K562 (cell line): Measurements from ENCODE around the gene PRUNE1. TPM values are rescaled to one million over a fixed set of nuclear protein-coding genes. Genes with fewer than 3 reads are reported as not detected.
A peak's percentile ranks its signal among the peaks of the same experiment; 100 is the strongest.

Source experiments
- ATAC-seq: fragments of 200-7000 bp; cut with Tn5 transposase; 3 replicates; pipeline ENCODE4 v1.9.1; 2020; ENCODE audit warnings: moderate library complexity
- BruUV-seq: library from RNA; stranded (reverse); fragments of 400-500 nt; replicated peaks from 2 replicates; lab custom pipeline; 2021; lab: Mats Ljungman, UMichigan
- CTCF ChIA-PET: fragments of 300-600 bp; formaldehyde crosslinking; extraction: SDS; loops from one replicate; lab custom pipeline; 2021; ENCODE audit warnings: low intra/inter-chr PET ratio; lab: Yijun Ruan, JAX
- POLR2A ChIA-PET: fragments of 300-600, 350-650 bp; sonication (Branson Sonifier 250); formaldehyde crosslinking; extraction: SDS; loops from one replicate; lab custom pipeline; 2021; ENCODE audit warnings: antibody characterized with exemption, inconsistent platforms; lab: Yijun Ruan, JAX
- DNase-seq, 4 experiments: peaks; one replicate each; pipeline versions ENCODE4 v3.0.0 to v3.0.0-alpha.2; 2011 to 2018; ENCODE audit warnings: low spot score in 3 of 4, mixed read lengths in 3 of 4; ENCODE audit errors: extremely low read depth in 1 of 4
- FAIRE-seq: peaks from 2 replicates; lab custom pipeline; 2011; peaks lifted over from hg19 to GRCh38; lab: Jason Lieb, UNC
- H2AFZ ChIP-seq: 2 replicates; pipeline ENCODE4 v1.6.0; 2011; ENCODE audit warnings: low read depth, low read length, control low read depth, inconsistent platforms
- H3K27ac ChIP-seq: fragments of 200-600 bp; 3 replicates; pipeline ENCODE4 v1.8.0; 2011; ENCODE audit warnings: low read depth, mild to moderate bottlenecking, control low read depth, inconsistent platforms, low read length, moderate library complexity, mixed read lengths; ENCODE audit errors: extremely low read depth
- H3K27me3 ChIP-seq, 2 experiments: fragments of 300-600 bp in 1 of 2; 2 replicates in 1 of 2; 3 replicates in 1 of 2; pipeline versions ENCODE4 v1.6.0 to v1.8.0; 2011; ENCODE audit warnings: inconsistent platforms in 2 of 2, low read length in 2 of 2, mild to moderate bottlenecking in 1 of 2, mixed read lengths in 1 of 2, moderate library complexity in 1 of 2; ENCODE audit not compliant: control insufficient read depth in 2 of 2, insufficient read depth in 2 of 2
- H3K36me3 ChIP-seq: fragments of 300-600 bp; 3 replicates; pipeline ENCODE4 v1.8.0; 2011; ENCODE audit warnings: mild to moderate bottlenecking, low read length, inconsistent platforms; ENCODE audit not compliant: control insufficient read depth, insufficient read depth
- H3K4me1 ChIP-seq, 2 experiments: fragments of 200-600 bp in 1 of 2; replicated peaks in 1 of 2; 2 replicates in 1 of 2; 3 replicates in 1 of 2; pipeline versions ENCODE4 v1.5.1 to v1.8.0; 2011; ENCODE audit warnings: inconsistent platforms in 2 of 2, low read length in 2 of 2, mild to moderate bottlenecking in 1 of 2, mixed read lengths in 1 of 2, moderate library complexity in 1 of 2; ENCODE audit not compliant: control insufficient read depth in 2 of 2, insufficient read depth in 2 of 2
- H3K4me2 ChIP-seq: 2 replicates; pipeline ENCODE4 v1.6.1; 2011; ENCODE audit warnings: low read length, control low read depth, inconsistent platforms, mixed read lengths; ENCODE audit not compliant: insufficient read depth
- H3K4me3 ChIP-seq: fragments of 200-600 bp; sonication (generic), shearing (Covaris generic); 2 replicates; pipeline ENCODE4 v1.5.1; 2016; ENCODE audit warnings: control low read depth, inconsistent platforms
- H3K79me2 ChIP-seq: fragments of 200-600 bp; 3 replicates; pipeline ENCODE4 v1.8.0; 2011; ENCODE audit warnings: low read length, inconsistent platforms; ENCODE audit not compliant: control insufficient read depth, insufficient read depth
- H3K9ac ChIP-seq, 2 experiments: 2 replicates each; pipeline versions ENCODE4 v1.6.0 to v1.6.1; 2011; ENCODE audit warnings: low read depth in 2 of 2, low read length in 2 of 2, control low read depth in 1 of 2, inconsistent platforms in 1 of 2, mild to moderate bottlenecking in 1 of 2, mixed read lengths in 1 of 2; ENCODE audit not compliant: insufficient read depth in 1 of 2
- H3K9me1 ChIP-seq: one replicate; pipeline ENCODE4 v1.6.0; 2011; ENCODE audit warnings: inconsistent platforms, mild to moderate bottlenecking, low read length, moderate library complexity; ENCODE audit not compliant: control insufficient read depth, insufficient read depth
- H3K9me3 ChIP-seq: replicated peaks from 2 replicates; pipeline ENCODE4 v1.5.1; 2011; ENCODE audit warnings: low read depth, low read length, inconsistent platforms; ENCODE audit not compliant: control insufficient read depth, insufficient read depth
- H4K20me1 ChIP-seq: replicated peaks from 2 replicates; pipeline ENCODE4 v1.6.1; 2011; ENCODE audit warnings: low read length, inconsistent platforms, mixed read lengths; ENCODE audit not compliant: control insufficient read depth, insufficient read depth
- CC2D1A ChIP-seq: fragments of 450-650 bp; IDR thresholded peaks from 2 replicates; pipeline ENCODE4 v1.6.1; 2017; ENCODE audit warnings: mild to moderate bottlenecking
- CEBPB ChIP-seq: fragments of 450-650 bp; IDR thresholded peaks from 2 replicates; pipeline ENCODE4 v1.6.1; 2016; ENCODE audit warnings: missing genetic modification characterization, missing compliant biosample characterization
- CTBP1 ChIP-seq: fragments of 450-650 bp; IDR thresholded peaks from 2 replicates; pipeline ENCODE4 v1.6.1; 2016; ENCODE audit warnings: borderline replicate concordance
- FOSL1 ChIP-seq: fragments of 200-800 bp; sonication (Bioruptor generic); conservative IDR thresholded peaks from 2 replicates; pipeline ENCODE4 v1.6.1; 2016; ENCODE audit warnings: missing genetic modification characterization, missing compliant biosample characterization
- FOXA1 ChIP-seq: fragments of 450-650 bp; IDR thresholded peaks from 2 replicates; pipeline ENCODE4 v1.6.1; 2016; ENCODE audit warnings: mild to moderate bottlenecking, borderline replicate concordance
- GABPB1 ChIP-seq: sonication (generic); formaldehyde crosslinking; IDR thresholded peaks from 2 replicates; pipeline ENCODE4 v1.8.0; 2022; ENCODE audit warnings: mild to moderate bottlenecking, missing genetic modification reagents
- KDM1A ChIP-seq, 2 experiments: fragments of 450-650 bp; IDR thresholded peaks; 2 replicates each; pipeline ENCODE4 v1.6.1; 2016; ENCODE audit warnings: mild to moderate bottlenecking in 2 of 2
- LCOR ChIP-seq: sonication (generic); formaldehyde crosslinking; IDR thresholded peaks from 2 replicates; pipeline ENCODE4 v1.8.0; 2022; ENCODE audit warnings: mild to moderate bottlenecking, missing genetic modification reagents
- MAFF ChIP-seq: IDR thresholded peaks from 2 replicates; pipeline ENCODE4 v1.6.1; 2012; ENCODE audit warnings: low read length, improper control_type of control experiment
- MYNN ChIP-seq, 2 experiments: sonication (generic); formaldehyde crosslinking in 1 of 2; IDR thresholded peaks; 2 replicates each; pipeline versions ENCODE4 v1.5.0 to v1.6.1; 2016 to 2020; ENCODE audit warnings: antibody characterized with exemption in 1 of 2, missing genetic modification reagents in 1 of 2
- NFYB ChIP-seq: IDR thresholded peaks from 2 replicates; pipeline ENCODE4 v1.6.1; 2011; ENCODE audit warnings: mild to moderate bottlenecking, moderate library complexity; ENCODE audit not compliant: insufficient read length; ENCODE audit errors: extremely low read depth
- NR2C1 ChIP-seq, 2 experiments: fragments of 450-650 bp; IDR thresholded peaks; 2 replicates each; pipeline ENCODE4 v1.6.1; 2017; ENCODE audit warnings: mild to moderate bottlenecking in 2 of 2, antibody characterized with exemption in 1 of 2, inconsistent platforms in 1 of 2, missing compliant biosample characterization in 1 of 2, missing genetic modification characterization in 1 of 2
- NR2C2 ChIP-seq, 2 experiments: fragments of 200-800 bp in 1 of 2; sonication (Bioruptor generic) in 1 of 2; sonication (generic) in 1 of 2; formaldehyde crosslinking in 1 of 2; IDR thresholded peaks; 2 replicates each; pipeline versions ENCODE4 v1.6.1 to v1.8.0; 2016 to 2022; ENCODE audit warnings: mild to moderate bottlenecking in 1 of 2, missing compliant biosample characterization in 1 of 2, missing genetic modification characterization in 1 of 2, missing genetic modification reagents in 1 of 2
- RBFOX2 ChIP-seq: fragments of 200-400 bp; formaldehyde crosslinking; IDR thresholded peaks from 2 replicates; pipeline ENCODE4 v1.6.1; 2017; ENCODE audit warnings: low read depth, mild to moderate bottlenecking, low read length, moderate library complexity
- RNF2 ChIP-seq: sonication (generic); IDR thresholded peaks from 2 replicates; pipeline ENCODE4 v1.6.1; 2016
- SMARCA5 ChIP-seq: fragments of 450-650 bp; IDR thresholded peaks from 2 replicates; pipeline ENCODE4 v1.6.1; 2016
- SMC3 ChIP-seq: conservative IDR thresholded peaks from 2 replicates; pipeline ENCODE4 v1.6.1; 2011; ENCODE audit warnings: low read depth, low read length, improper control_type of control experiment; ENCODE audit not compliant: insufficient read depth
- ZNF282 ChIP-seq: sonication (generic); formaldehyde crosslinking; IDR thresholded peaks from 2 replicates; pipeline ENCODE4 v1.8.1; 2023; ENCODE audit warnings: missing genetic modification reagents
- WGBS: fragments of 100-300 bp; shearing (Covaris generic); methylation state at CpG from one replicate; pipeline ENCODE4 v1.1.6; 2016; ENCODE audit warnings: low coverage, mixed read lengths; ENCODE audit not compliant: insufficient coverage; ENCODE audit errors: missing lambda C conversion rate; 5-methylcytosine and 5-hydroxymethylcytosine counted together
- in situ Hi-C: fragments of 300-500 bp; cut with MboI; formaldehyde crosslinking; loops from 4 replicates; pipeline ENCODE4 v1.15.0; 2018; ENCODE audit warnings: inconsistent platforms, mixed read lengths
- intact Hi-C: fragments of 100-400 bp; cut with micrococcal nuclease; formaldehyde crosslinking; loops from 2 replicates; pipeline ENCODE4 v1.14.2; 2022
- polyA plus RNA-seq, 8 experiments: library from polyadenylated mRNA; depleted of rRNA in 4 of 8; stranded (reverse) in 5 of 8; unstranded in 3 of 8; fragments of >200 nt; fragmentation: Nextera tagmentation in 2 of 8; fragmentation: Illumina TruSeq in 1 of 8; extraction: Ambion mirVana in 2 of 8; extraction: Trizol in 1 of 8; gene quantifications; 2 replicates each; pipeline versions ENCODE4 v1.2.1 to v1.2.3, GENCODE V29; 2011 to 2014; ENCODE audit warnings: inconsistent platforms in 1 of 8, missing spikeins in 1 of 8
- total RNA-seq, 7 experiments: library from RNA; depleted of rRNA in 6 of 7; stranded (reverse); fragments of >200 nt in 6 of 7; fragmentation: Illumina TruSeq in 2 of 7; extraction: Trizol in 2 of 7; gene quantifications; 2 replicates each; pipeline versions ENCODE4 v1.2.1 to v1.2.3, GENCODE V29; 2011 to 2021; ENCODE audit warnings: low replicate concordance in 1 of 7
- TF ChIP-seq, protein P1 (sequence below): IDR thresholded peaks from 2 replicates; pipeline ENCODE4 v1.6.1; 2012; ENCODE audit warnings: low read depth, low read length, improper control_type of control experiment, borderline replicate concordance
- TF ChIP-seq, protein P2 (sequence below): sonication (generic); formaldehyde crosslinking; IDR thresholded peaks from 2 replicates; pipeline ENCODE4 v1.8.0; 2022; ENCODE audit warnings: missing genetic modification reagents, mild to moderate bottlenecking, moderate library complexity, borderline replicate concordance

PRUNE1 gene
- total and polyA plus RNA-seq, 9 of the 15 experiments (the other 6 are each of a cell fraction or from before 2014, with no cell fraction given), result 16.7 to 48.3 (median 26.2) TPM

DNA sequence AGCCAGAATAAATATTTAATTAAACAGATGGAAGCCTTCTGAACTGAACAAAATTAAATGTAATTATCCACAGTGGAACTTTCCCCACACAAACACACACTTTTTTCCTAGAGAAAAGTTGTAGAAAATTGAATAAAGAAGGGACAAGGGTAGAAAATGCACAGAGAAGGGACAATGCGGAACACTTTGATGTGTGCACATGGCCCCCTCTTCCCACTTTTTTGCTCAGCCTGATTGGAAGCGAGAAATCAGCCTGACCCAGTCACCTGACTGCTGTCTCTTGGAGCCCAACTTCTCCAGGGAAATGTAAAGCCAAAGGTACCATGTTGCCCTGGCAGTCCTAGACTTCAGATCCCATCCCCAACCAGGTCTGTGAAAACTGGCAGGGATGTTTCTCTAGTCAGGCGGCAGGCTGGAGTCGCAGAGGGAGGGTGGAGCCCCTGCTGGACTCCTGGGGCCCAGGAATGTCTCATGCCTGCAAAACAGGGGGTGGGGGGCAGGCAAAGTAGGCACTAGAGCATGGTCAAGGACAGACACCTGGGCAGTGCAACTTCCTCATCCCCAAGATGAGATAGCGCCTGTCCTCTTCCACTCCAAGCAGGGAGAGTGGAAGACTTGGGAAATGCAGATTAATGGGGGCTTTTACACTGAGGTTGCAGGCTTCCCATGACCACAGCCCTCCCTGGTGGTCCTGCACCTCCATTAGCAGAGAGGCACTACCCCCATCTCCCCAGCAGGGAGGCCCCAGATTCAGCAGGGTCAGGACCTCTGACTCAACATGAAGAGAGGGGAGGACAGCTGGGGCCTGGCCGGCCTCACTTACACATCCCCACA, 36.4 kb upstream of the PRUNE1 start:
- no peak overlapping the region for H2AFZ ChIP-seq
- H3K36me3 ChIP-seq, result peaks cover 58% of the 10 kb centered on the region; the same call in 2 of the 3 replicates
- H3K4me3 ChIP-seq, result peak overlapping the region; percentile 63
- H3K27ac ChIP-seq, result no peak overlapping the region; the same call in 1 of the 3 replicates
- 33% methylated on average over 6 of the region's 6 CpGs for WGBS
- intact Hi-C loops (loop anchor here (10.0 kb wide), 1 partner anchor 357 kb away; no protein-coding TSS in a partner anchor), in situ Hi-C loops (no loop called here)
- peaks cover 34% of the 10 kb centered on the region for H4K20me1 ChIP-seq
- H3K79me2 ChIP-seq, result peaks cover 85% of the 10 kb centered on the region
- H3K4me1 ChIP-seq, result peaks cover 35 to 54% of the 10 kb centered on the region in 2 experiments
- ChIA-PET CTCF (no interaction called here), POLR2A (interaction anchor here (0.7 to 7.5 kb wide), 6 partner anchors 9 to 392 kb away, joined by 3 to 64 read pairs (median 4); partner anchors contain the start of genes ANXA9 and MCL1)
- peak overlapping the region; percentile 88 to 93; a peak in 3 of 4 replicates for H3K9ac ChIP-seq
- no peaks in the 10 kb centered on the region for H3K27me3 ChIP-seq
- H3K4me2 ChIP-seq, result peak overlapping the region; percentile 92
- DNase-seq (peak in 3 of 4 experiments; percentile 45 to 71 (median 57)), FAIRE-seq (peak; percentile 32), ATAC-seq (peak; percentile 24)
- no TSS peak for BruUV-seq
- peaks cover 5% of the 10 kb centered on the region for H3K9me1 ChIP-seq
- H3K9me3 ChIP-seq, result no peaks in the 10 kb centered on the region
- TF ChIP-seq SMARCA5 (no peak), ZNF282 (CRISPR knock-in tag) (no peak), CC2D1A (no peak), LCOR (CRISPR knock-in tag) (no peak), NR2C1 (IDR thresholded peaks at IDR 0.05) (peak; percentile 29; the same call in 1 of the 2 replicates), NR2C1 (tag; IDR thresholded peaks at IDR 0.05) (no peak), GABPB1 (CRISPR knock-in tag) (no peak), FOSL1 (peak; percentile 38), MAFF (no peak), FOXA1 (no peak), CTBP1 (0 out of 2 replicates have a peak, but pooled peaks have one; percentile 30), NFYB (no peak), KDM1A (IDR thresholded peaks at IDR 0.05) (peak; percentile 29 to 48; a peak in 1 of 4 replicates), SMC3 (no peak), NR2C2 (CRISPR knock-in tag; IDR thresholded peaks at IDR 0.05) (no peak), NR2C2 (tag; IDR thresholded peaks at IDR 0.05) (peak; percentile 38; the same call in 1 of the 2 replicates), RBFOX2 (0 out of 2 replicates have a peak, but pooled peaks have one; percentile 42), MYNN (IDR thresholded peaks at IDR 0.05) (no peak), MYNN (CRISPR knock-in tag; IDR thresholded peaks at IDR 0.05) (no peak), CEBPB (tag) (peak; percentile 15; the same call in 1 of the 2 replicates), RNF2 (no peak)
- TF ChIP-seq, protein P1, sequence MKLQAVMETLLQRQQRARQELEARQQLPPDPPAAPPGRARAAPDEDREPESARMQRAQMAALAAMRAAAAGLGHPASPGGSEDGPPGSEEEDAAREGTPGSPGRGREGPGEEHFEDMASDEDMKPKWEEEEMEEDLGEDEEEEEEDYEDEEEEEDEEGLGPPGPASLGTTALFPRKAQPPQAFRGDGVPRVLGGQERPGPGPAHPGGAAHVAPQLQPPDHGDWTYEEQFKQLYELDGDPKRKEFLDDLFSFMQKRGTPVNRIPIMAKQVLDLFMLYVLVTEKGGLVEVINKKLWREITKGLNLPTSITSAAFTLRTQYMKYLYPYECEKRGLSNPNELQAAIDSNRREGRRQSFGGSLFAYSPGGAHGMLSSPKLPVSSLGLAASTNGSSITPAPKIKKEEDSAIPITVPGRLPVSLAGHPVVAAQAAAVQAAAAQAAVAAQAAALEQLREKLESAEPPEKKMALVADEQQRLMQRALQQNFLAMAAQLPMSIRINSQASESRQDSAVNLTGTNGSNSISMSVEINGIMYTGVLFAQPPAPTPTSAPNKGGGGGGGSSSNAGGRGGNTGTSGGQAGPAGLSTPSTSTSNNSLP, result no peak
- TF ChIP-seq, protein P2, sequence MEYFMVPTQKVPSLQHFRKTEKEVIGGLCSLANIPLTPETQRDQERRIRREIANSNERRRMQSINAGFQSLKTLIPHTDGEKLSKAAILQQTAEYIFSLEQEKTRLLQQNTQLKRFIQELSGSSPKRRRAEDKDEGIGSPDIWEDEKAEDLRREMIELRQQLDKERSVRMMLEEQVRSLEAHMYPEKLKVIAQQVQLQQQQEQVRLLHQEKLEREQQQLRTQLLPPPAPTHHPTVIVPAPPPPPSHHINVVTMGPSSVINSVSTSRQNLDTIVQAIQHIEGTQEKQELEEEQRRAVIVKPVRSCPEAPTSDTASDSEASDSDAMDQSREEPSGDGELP, result peak; percentile 76; the same call in 1 of the 2 replicates
